ENCODE data around the gene LLGL1. TPM values are rescaled to one million over a fixed set of nuclear protein-coding genes. Genes with fewer than 3 reads are reported as not detected.

LLGL1 gene
- polyA plus RNA-seq, 1 donor from 2014 or later, result 52.2 TPM

- no peaks in the 10 kb centered on the region for H3K36me3 ChIP-seq (ENCODE audit: insufficient read depth, low read length)
- no peaks in the 10 kb centered on the region for H4K20me1 ChIP-seq (ENCODE audit: insufficient read depth)
- H3K9ac ChIP-seq (ENCODE audit: low read length), result no peak overlapping the region
- no peaks in the 10 kb centered on the region for H3K27me3 ChIP-seq (ENCODE audit: insufficient read depth, low read depth, low read length)
- no peak overlapping the region for H3K27ac ChIP-seq (ENCODE audit: low read length)
- no peaks in the 10 kb centered on the region for H3K9me3 ChIP-seq (ENCODE audit: low read length)
- H3K79me2 ChIP-seq (replicated peaks; ENCODE audit: insufficient read depth, low read length), result no peaks in the 10 kb centered on the region
- no peaks in the 10 kb centered on the region for H3K9me2 ChIP-seq (ENCODE audit: insufficient read depth, low read length)
- no peak overlapping the region for H3K4me2 ChIP-seq (ENCODE audit: low read length)
- TF ChIP-seq RAD21 (conservative IDR thresholded peaks at IDR 0.05), result no peak
- TF ChIP-seq TAF1 (IDR thresholded peaks at IDR 0.05; ENCODE audit: low read depth), result no peak
- TF ChIP-seq MXI1 (conservative IDR thresholded peaks at IDR 0.05; ENCODE audit: poor library complexity, severe bottlenecking), result no peak
- no peaks in the 10 kb centered on the region for H3F3A ChIP-seq (ENCODE audit: insufficient read depth, low read length, poor library complexity, severe bottlenecking)
- H2AFZ ChIP-seq (ENCODE audit: low read depth, low read length), result no peak overlapping the region
- H3K4me3 ChIP-seq (ENCODE audit: low read length), result no peak overlapping the region
These were observed 25.3 kb downstream of the LLGL1 start for GRCh38 chr17:18250708-18251107.

GRCh38 chr17:18251204-18251603 is 25.8 kb downstream of the LLGL1 start:
- Histone ChIP-seq H2AFZ (ENCODE audit: low read depth, low read length) (no peak overlapping the region), H3K4me3 (ENCODE audit: low read length) (no peak overlapping the region), H3K9me2 (ENCODE audit: insufficient read depth, low read length) (no peaks in the 10 kb centered on the region), H3K27ac (ENCODE audit: low read length) (no peak overlapping the region), H3K4me2 (ENCODE audit: low read length) (no peak overlapping the region), H3K27me3 (ENCODE audit: insufficient read depth, low read depth, low read length) (no peaks in the 10 kb centered on the region), H3F3A (ENCODE audit: insufficient read depth, low read length, poor library complexity, severe bottlenecking) (no peaks in the 10 kb centered on the region), H3K9ac (ENCODE audit: low read length) (no peak overlapping the region), H3K9me3 (ENCODE audit: low read length) (no peaks in the 10 kb centered on the region), H4K20me1 (ENCODE audit: insufficient read depth) (no peaks in the 10 kb centered on the region), H3K36me3 (ENCODE audit: insufficient read depth, low read length) (no peaks in the 10 kb centered on the region), H3K79me2 (replicated peaks; ENCODE audit: insufficient read depth, low read length) (no peaks in the 10 kb centered on the region)
- TF ChIP-seq EZH2 (IDR thresholded peaks at IDR 0.05; ENCODE audit: borderline replicate concordance, insufficient read depth, low read length, poor library complexity, severe bottlenecking) (no peak), MXI1 (conservative IDR thresholded peaks at IDR 0.05; ENCODE audit: poor library complexity, severe bottlenecking) (no peak), CTCF (IDR thresholded peaks at IDR 0.05; ENCODE audit: poor library complexity, severe bottlenecking) (no peak), RAD21 (conservative IDR thresholded peaks at IDR 0.05) (no peak), TAF1 (IDR thresholded peaks at IDR 0.05; ENCODE audit: low read depth) (no peak)

GRCh38 chr17:18252160-18252559 is 26.7 kb downstream of the LLGL1 start:
- no peak overlapping the region for H2AFZ ChIP-seq (ENCODE audit: low read depth, low read length)
- H3K27ac ChIP-seq (ENCODE audit: low read length), result no peak overlapping the region
- no peak overlapping the region for H3K4me2 ChIP-seq (ENCODE audit: low read length)
- H4K20me1 ChIP-seq (ENCODE audit: insufficient read depth), result no peaks in the 10 kb centered on the region
- no peaks in the 10 kb centered on the region for H3K9me2 ChIP-seq (ENCODE audit: insufficient read depth, low read length)
- H3K79me2 ChIP-seq (replicated peaks; ENCODE audit: insufficient read depth, low read length), result peaks cover 4% of the 10 kb centered on the region
- H3K9me3 ChIP-seq (ENCODE audit: low read length), result no peaks in the 10 kb centered on the region
- no peak for TF ChIP-seq POLR2AphosphoS5 (IDR thresholded peaks at IDR 0.05)
- TF ChIP-seq CTCF (IDR thresholded peaks at IDR 0.05; ENCODE audit: poor library complexity, severe bottlenecking), result no peak
- no peak for TF ChIP-seq EZH2 (IDR thresholded peaks at IDR 0.05; ENCODE audit: borderline replicate concordance, insufficient read depth, low read length, poor library complexity, severe bottlenecking)
- no peak for TF ChIP-seq REST (IDR thresholded peaks at IDR 0.05; ENCODE audit: borderline replicate concordance)
- no peak for TF ChIP-seq EP300 (conservative IDR thresholded peaks at IDR 0.05; ENCODE audit: poor library complexity, severe bottlenecking)
- TF ChIP-seq TAF1 (IDR thresholded peaks at IDR 0.05; ENCODE audit: low read depth), result no peak
- TF ChIP-seq SMC3 (conservative IDR thresholded peaks at IDR 0.05; ENCODE audit: poor library complexity), result no peak
- no peaks in the 10 kb centered on the region for H3K27me3 ChIP-seq (ENCODE audit: insufficient read depth, low read depth, low read length)
- no peak overlapping the region for H3K9ac ChIP-seq (ENCODE audit: low read length)
- no peak overlapping the region for H3K4me3 ChIP-seq (ENCODE audit: low read length)
- no peaks in the 10 kb centered on the region for H3F3A ChIP-seq (ENCODE audit: insufficient read depth, low read length, poor library complexity, severe bottlenecking)
- no peaks in the 10 kb centered on the region for H3K36me3 ChIP-seq (ENCODE audit: insufficient read depth, low read length)

All from neural cell (in vitro differentiated cells).